ENCODE results near the gene RGS6.

- TF ChIP-seq RAD21 (IDR thresholded peaks at IDR 0.05) = no peak
- TF ChIP-seq CTCF (IDR thresholded peaks at IDR 0.05; ENCODE audit: low read depth, low read length, missing input control) = no peak
- TF ChIP-seq YY1 (IDR thresholded peaks at IDR 0.05) = no peak
- no peak for TF ChIP-seq REST (IDR thresholded peaks at IDR 0.05)
- TF ChIP-seq FOXA1 (IDR thresholded peaks at IDR 0.05) = no peak
- TF ChIP-seq TAF1 (conservative IDR thresholded peaks at IDR 0.05) = no peak
- no peak for TF ChIP-seq MAX (IDR thresholded peaks at IDR 0.05)
- TF ChIP-seq ZBTB33 (IDR thresholded peaks at IDR 0.05) = no peak
- no peak for TF ChIP-seq GABPA (IDR thresholded peaks at IDR 0.05 in 1 of 2, conservative IDR thresholded peaks at IDR 0.05 in 1 of 2)
These were observed 491.7 kb downstream of the RGS6 start for GRCh38 chr14:72423957-72424356.
